ENCODE results near the gene MIA3.

Gene MIA3, protein sequence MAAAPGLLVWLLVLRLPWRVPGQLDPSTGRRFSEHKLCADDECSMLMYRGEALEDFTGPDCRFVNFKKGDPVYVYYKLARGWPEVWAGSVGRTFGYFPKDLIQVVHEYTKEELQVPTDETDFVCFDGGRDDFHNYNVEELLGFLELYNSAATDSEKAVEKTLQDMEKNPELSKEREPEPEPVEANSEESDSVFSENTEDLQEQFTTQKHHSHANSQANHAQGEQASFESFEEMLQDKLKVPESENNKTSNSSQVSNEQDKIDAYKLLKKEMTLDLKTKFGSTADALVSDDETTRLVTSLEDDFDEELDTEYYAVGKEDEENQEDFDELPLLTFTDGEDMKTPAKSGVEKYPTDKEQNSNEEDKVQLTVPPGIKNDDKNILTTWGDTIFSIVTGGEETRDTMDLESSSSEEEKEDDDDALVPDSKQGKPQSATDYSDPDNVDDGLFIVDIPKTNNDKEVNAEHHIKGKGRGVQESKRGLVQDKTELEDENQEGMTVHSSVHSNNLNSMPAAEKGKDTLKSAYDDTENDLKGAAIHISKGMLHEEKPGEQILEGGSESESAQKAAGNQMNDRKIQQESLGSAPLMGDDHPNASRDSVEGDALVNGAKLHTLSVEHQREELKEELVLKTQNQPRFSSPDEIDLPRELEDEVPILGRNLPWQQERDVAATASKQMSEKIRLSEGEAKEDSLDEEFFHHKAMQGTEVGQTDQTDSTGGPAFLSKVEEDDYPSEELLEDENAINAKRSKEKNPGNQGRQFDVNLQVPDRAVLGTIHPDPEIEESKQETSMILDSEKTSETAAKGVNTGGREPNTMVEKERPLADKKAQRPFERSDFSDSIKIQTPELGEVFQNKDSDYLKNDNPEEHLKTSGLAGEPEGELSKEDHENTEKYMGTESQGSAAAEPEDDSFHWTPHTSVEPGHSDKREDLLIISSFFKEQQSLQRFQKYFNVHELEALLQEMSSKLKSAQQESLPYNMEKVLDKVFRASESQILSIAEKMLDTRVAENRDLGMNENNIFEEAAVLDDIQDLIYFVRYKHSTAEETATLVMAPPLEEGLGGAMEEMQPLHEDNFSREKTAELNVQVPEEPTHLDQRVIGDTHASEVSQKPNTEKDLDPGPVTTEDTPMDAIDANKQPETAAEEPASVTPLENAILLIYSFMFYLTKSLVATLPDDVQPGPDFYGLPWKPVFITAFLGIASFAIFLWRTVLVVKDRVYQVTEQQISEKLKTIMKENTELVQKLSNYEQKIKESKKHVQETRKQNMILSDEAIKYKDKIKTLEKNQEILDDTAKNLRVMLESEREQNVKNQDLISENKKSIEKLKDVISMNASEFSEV (N-terminal part only)

DNA sequence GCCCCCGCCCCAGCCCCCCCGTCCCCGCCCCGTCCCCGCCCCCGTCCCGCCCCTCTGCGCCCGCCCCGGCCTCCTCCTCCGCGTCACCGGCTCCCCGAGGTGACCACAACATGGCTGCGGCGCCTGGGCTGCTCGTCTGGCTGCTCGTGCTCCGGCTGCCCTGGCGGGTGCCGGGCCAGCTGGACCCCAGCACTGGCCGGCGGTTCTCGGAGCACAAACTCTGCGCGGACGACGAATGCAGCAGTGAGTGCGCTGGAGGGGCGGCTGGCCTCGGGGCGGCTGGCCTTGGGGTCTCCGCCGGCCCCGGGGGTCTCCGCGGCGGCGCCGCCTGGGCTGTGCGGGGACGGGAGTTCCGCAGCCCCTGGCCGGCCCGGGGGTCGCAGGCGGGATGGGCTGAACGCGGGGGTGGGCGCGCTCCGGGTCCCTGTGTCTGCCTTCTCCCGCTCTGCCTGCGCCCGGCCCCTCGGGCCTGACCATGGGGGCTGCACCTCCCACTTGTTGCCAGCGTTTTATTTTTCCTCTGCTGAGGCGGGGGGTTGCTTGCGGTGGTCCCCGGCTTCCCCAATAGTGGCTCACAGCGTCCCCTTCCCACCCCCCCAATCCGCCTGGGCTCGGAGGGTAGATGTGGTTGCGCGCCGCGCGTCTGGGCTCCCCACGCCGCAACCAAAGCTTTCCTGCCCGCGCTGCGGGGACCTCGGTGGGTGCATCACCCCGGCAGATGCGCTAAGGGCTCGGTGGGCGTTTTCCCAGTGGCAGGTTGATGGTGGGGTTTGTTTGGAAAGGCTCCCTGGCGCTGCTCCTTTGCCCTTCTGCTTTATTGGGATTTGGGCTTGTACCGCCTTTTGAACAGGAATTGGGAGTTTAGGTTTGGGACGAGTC is at the start of gene MIA3:
MIA3 (plus strand) TSS at position 97 of the 879 bp plus-strand sequence; CDS start at position 111, 14 bp downstream.
- H3K4me3 ChIP-seq (replicated peaks in 1 of 2; ENCODE audit: low read depth in 2 of 2, low read length in 2 of 2) = peak within 1 kb of the TSS; percentile 71 to 83
- TF ChIP-seq, protein P1, sequence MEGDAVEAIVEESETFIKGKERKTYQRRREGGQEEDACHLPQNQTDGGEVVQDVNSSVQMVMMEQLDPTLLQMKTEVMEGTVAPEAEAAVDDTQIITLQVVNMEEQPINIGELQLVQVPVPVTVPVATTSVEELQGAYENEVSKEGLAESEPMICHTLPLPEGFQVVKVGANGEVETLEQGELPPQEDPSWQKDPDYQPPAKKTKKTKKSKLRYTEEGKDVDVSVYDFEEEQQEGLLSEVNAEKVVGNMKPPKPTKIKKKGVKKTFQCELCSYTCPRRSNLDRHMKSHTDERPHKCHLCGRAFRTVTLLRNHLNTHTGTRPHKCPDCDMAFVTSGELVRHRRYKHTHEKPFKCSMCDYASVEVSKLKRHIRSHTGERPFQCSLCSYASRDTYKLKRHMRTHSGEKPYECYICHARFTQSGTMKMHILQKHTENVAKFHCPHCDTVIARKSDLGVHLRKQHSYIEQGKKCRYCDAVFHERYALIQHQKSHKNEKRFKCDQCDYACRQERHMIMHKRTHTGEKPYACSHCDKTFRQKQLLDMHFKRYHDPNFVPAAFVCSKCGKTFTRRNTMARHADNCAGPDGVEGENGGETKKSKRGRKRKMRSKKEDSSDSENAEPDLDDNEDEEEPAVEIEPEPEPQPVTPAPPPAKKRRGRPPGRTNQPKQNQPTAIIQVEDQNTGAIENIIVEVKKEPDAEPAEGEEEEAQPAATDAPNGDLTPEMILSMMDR (IDR thresholded peaks at IDR 0.05; ENCODE audit: low read depth, low read length) = no peak
- DNase-seq (ENCODE audit: low read depth in 2 of 2) = no peak

DNA sequence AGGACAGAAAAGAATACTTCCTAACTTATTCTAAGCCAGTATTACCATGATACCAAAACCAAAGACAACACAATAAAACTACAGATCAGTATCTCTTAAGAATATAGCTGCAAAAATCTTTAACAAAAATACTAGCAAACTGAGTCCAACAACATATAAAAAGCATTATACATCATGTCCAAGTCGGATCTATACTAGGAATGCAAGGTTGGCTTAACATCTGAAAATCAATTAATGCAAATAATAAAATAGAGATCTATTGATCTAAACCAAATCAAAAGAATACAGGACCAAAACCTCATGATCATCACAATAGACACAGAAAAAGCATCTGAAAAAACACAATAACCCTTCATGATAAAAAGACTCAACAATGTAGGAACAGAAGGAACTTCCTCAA is 47.1 kb upstream of the MIA3 start:
- TF ChIP-seq, protein P1 (IDR thresholded peaks at IDR 0.05; ENCODE audit: low read depth, low read length) = no peak
- H3K4me3 ChIP-seq (replicated peaks in 1 of 2; ENCODE audit: low read depth in 2 of 2, low read length in 2 of 2) = no peak overlapping the region
- no peak for DNase-seq (ENCODE audit: low read depth in 2 of 2)

DNA sequence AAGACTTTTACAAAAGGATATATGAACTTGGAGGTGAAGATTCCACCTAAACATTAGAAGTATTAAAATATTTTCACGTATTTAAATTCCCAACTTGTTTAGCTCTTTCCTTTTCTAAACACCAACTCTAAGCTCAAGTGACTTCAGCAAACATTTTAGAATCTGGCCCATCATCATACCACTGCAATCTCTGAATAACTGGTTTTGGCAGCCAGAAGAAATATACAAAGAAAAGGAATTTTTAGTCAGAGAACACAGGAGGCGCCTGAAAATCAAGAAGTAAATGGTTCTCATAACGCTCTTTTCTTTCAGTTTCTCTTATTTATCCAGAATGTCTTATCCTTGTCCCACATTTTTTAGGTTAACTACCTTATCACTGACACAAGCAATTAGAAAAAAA is 38.6 kb upstream of the MIA3 start:
- no peak overlapping the region for H3K4me3 ChIP-seq (replicated peaks in 1 of 2; ENCODE audit: low read depth in 2 of 2, low read length in 2 of 2)
- DNase-seq (ENCODE audit: low read depth in 2 of 2) = no peak
- TF ChIP-seq, protein P1 (IDR thresholded peaks at IDR 0.05; ENCODE audit: low read depth, low read length) = no peak

DNA sequence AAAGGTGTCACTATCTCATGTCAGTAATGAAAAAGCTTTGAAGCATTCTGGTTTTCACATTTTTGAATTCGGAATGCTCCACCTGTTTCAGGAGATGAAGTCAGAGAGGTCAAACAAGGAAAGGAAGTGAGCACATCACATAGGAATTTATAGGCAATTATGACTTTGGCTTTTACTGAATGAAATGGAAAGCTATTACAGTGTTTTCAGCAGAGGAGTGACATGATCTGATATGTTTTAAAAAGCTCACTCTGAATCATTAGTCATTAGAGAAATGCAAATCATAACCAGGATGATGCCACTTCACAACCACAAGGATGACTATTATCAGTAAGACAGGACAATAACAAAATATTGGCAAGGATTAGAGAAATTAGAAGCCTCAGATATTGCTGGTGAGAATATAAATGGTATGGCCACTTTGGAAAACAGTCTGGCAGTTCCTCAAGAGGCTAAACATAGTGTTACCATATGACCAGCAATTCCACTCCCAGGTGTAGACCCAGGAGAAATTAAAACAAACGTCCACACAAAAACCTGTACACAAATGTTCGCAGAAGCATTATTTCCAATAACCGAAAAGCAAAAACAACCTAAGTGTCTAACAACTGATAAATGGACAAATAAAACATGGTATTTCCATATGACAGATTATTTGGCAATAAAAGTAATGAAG is 35.7 kb upstream of the MIA3 start:
- TF ChIP-seq, protein P1 (IDR thresholded peaks at IDR 0.05; ENCODE audit: low read depth, low read length) = no peak
- DNase-seq (ENCODE audit: low read depth in 2 of 2) = peak; percentile 4 to 50
- H3K4me3 ChIP-seq (replicated peaks in 1 of 2; ENCODE audit: low read depth in 2 of 2, low read length in 2 of 2) = no peak overlapping the region

DNA sequence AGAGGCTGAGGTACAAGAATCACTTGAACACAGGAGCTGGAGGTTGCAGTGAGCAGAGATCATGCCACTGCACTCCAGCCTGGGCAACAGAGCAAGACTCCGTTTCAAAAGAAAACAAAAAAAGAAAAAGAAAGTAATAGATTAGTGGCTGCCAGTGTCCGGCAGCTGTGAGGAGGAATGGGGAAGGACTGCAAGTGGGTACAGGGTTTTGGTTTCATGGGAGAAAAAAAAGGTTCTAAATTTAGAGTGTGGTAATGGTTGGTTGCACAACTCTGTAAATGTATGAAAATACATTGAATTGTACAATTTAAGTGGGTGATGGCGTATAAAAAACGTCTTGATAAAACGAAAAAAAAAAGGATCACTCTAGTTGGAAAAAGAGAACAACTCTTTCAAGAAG is 34.8 kb upstream of the MIA3 start:
- TF ChIP-seq, protein P1 (IDR thresholded peaks at IDR 0.05; ENCODE audit: low read depth, low read length) = no peak
- no peak overlapping the region for H3K4me3 ChIP-seq (replicated peaks in 1 of 2; ENCODE audit: low read depth in 2 of 2, low read length in 2 of 2)
- DNase-seq (ENCODE audit: low read depth in 2 of 2) = no peak
